Glomerular visceral epithelial cell (primary cell): ENCODE measurements around the gene SLC7A6OS.
"Not testable (repeated sequence)": the region's sequence is repeated elsewhere in the genome, so short reads cannot be mapped to it uniquely, and the experiment has no call there.

Experiments used
- DNase-seq: peaks from one replicate; pipeline ENCODE4 v3.0.0-alpha.2; 2016; ENCODE audit errors: extremely low spot score

Gene SLC7A6OS

DNA sequence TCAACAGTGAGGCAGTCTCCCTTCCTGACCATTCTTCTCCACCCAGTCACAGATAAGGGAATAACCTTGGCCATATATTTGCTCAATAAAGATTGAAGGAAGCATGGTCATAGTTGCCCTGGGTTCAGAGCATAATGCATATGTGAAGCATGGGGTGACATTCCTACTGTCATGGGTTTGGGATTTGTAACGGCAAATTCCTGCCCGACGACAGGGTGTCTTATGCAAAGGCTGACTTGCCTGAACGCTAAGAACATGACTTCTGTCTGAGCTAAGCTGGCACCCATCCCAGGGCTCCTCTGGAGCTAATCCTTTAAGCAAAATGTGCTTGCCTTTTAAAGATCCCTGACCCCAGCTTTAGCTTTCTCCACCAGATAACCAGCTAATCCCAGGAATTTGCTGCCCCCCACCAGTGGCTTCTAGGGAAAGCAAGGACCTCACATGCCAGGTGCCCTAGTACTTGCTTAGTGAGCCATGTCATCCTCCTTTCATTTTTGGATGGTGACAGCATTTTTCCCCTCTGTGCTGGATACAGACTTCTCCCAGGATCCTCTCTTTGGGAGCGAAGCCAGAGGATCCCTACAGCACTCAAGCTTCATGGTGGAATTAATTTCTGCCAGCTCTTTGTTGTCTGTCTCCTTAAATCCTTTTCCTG, 11.7 kb downstream of the SLC7A6OS start:
- peak; percentile 85 for DNase-seq

GRCh38 chr16:68298312-68298711, 12.4 kb downstream of the SLC7A6OS start:
- no peak for DNase-seq

DNA sequence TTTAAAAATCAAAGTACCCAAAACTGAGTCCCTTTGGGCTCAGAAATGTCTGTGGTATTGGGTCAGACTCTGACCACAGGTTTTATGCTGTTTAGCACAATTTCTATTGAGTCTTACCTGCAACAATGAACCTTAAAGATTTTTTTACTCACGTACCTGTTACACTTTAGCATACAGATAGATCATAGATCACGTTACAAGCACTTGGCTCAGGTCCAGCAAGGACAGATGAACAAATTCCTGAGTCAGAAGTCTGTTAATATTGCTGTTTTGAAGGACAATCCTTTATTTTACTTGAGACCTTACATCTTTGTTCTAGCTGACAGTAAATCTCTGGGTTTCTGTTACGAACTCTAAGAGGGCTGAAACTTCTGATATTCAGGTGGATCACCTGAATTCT, 12.8 kb downstream of the SLC7A6OS start:
- peak; percentile 35 for DNase-seq

- DNase-seq: no peak
These were observed 14.1 kb downstream of the SLC7A6OS start for GRCh38 chr16:68296693-68297092.

DNA sequence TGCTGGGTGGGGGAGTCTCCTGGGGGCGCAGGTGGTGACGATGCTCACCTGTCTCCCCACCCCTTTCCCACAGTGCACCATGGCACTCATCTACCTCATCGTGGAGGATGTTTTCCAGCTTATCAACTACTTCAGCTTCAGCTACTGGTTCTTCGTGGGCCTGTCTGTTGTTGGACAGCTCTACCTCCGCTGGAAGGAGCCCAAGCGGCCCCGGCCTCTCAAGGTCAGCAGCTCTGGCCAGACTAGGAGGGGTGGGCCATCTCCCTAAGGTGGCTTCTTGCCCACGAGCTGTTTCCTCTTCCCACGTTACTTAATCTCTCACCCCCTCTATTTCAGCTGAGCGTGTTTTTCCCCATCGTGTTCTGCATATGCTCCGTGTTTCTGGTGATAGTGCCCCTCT, 14.5 kb downstream of the SLC7A6OS start:
- no peak for DNase-seq

DNA sequence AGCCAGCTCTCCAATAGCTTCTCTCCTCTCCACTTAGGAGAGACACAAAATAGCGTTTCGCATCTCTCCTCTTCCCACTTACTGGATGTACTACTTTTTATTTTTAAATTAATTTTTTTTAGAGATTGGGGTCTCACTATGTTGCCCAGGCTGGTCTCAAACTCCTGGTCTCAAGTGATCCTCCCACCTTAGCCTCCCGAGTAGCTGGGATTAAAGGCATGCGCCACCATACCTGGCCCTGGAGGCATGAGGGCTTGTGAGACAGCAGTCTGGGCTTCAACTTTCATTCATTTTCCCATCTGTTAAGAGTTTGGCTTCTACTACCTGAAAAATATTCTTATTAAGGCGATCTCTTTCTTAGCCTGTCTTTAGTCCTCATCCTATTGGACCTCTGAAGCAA, 18.3 kb downstream of the SLC7A6OS start:
- no peak for DNase-seq

DNA sequence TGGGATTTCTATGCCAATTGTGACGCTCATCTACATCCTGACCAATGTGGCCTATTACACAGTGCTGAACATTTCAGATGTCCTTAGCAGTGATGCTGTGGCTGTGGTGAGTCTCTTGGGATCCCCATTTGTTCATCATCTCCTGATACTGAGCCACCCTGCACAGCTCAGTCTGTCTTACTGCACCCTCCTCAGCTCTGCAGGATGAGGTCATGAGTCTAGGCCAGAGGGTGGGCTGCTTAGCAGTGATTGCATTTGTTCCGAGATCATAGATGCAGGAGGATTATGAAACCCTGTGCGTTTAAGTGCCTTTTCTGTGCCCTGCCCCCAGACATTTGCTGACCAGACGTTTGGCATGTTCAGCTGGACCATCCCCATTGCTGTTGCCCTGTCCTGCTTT, 19.5 kb downstream of the SLC7A6OS start:
- DNase-seq: no peak

DNA sequence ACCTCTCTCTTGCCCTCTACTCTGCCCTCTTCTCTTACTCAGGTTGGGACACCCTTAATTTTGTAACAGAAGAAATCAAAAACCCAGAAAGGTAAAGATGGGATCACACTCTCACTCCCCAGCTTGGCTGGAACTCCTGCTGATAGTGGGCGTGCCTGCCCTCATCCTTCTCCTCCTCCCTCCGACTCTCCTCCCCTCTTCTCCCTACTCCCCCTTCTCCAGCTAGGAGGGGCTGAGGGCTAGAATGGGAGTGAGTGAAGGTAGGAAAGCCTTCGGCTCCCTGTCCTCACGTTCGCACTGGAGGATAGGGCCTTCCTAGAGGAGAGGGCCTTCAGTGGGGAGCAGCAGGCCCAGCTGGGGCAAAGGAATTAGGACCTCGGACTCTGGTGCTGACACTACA, 20.3 kb downstream of the SLC7A6OS start:
- no peak for DNase-seq

DNA sequence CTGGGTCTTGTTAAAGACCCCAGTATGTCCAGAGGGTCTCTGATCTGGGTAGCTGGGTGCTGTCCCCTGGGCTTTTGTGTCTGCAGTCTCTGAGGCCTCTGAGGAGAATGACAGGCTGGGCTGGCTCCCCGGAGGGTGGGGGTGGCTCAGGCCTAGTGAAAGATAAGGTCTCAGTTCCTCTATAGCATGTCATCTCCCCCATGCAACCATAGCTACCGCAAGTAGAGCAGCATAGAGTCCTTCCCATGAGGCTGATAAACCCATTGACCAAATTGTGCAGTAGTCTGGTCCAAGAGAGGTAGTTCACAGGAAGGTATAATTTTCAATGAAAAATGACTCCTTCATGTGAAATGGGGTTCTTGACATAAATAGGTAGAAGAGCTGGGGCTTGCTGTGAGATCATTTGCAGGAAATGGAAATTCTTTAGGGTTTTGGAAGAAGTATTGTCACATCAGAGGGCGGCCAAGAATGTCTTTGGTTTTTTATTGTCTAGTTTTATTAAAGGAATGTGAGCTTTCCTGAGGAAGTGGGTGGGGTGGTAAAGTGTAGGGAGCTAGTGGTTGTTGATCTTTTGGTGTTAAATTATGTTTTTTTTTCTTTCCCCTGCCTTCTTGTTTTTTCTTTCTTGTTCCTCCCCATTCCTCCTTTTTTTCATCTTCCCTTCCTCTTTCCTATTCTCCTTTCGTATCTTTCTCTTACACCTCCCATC, 21.0 kb downstream of the SLC7A6OS start:
- peak; percentile 14 for DNase-seq

DNA sequence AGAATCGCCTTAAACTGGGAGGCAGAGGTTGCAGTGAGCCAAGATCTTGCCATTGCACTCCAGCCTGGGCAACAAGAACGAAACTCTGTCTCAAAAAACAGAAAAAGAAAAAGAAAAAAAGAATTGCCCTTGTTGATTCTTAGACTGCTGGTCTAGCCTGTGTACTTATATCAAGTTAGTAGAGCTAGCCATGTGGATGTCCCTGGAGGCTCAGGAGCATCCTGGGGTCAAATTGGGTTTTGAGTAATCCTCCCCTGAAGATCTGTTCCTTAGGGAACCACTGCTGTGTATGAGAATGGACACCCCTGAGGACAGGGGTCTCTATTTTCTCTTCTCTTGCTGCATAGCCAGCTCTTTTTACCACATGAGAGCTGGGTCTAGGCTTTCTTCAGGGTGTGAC, 21.5 kb downstream of the SLC7A6OS start:
- DNase-seq: no peak

DNA sequence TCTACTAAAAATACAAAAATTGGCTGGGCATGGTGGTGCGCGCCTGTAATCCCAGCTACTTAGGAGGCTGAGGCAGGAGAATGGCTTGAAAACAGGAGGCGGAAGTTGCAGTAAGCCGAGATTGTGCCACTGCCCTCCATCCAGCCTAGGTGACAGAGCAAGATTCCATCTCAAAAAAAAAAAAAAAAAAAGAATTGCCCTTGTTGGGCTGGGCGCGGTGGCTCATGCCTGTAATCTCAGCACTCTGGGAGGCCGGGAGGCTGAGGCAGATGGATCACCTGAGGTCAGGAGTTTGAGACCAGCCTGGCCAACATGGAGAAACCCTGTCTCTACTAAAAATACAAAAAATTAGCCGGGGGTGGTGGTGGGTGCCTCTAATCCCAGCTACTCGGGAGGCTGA, 21.9 kb downstream of the SLC7A6OS start:
- not testable (repeated sequence) for DNase-seq

GRCh38 chr16:68288252-68288650, 22.5 kb downstream of the SLC7A6OS start:
- DNase-seq: no peak

DNA sequence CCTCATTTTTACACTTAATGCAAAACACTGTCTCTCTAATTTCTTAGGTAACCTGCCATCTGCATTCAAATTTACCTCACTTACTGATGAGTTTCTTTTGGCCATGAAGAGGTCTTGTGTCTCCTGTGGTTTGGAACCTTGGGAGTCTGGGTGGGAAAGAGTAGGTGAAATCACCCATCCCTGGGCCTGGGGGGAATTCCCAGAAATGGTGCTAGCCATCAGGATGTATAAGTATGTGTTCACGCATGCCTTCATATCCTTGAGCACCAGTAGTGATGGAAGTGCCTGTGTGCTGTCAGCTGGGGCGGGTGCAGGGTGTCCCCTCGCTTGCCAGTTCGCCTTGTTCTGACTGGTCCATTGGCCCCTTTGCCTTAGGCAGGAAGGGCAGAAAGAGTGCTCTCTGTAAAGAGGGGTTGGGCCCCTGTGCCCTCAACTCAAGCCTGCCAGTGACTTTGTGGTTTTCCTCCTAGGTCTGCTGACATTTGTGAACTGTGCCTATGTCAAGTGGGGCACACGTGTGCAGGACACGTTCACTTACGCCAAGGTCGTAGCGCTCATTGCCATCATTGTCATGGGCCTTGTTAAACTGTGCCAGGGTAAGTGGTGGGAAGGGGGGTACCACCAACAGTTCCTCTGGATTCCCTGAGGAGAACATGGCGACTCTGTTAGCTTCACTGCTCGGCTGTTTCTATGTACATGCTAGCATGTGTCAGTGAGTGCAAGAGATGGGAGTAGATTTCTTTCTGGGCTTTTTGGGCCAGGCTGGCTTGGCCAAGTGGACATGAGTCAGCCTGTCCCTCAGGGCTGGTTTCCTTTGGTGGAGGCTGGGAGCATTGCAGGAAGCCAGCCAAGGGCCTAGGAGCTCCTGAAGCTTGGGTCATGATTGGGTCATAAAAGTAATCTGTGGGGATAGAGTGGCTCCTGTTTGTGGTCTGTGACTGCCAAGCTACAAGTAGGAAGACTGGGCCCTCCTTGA, 23.2 kb downstream of the SLC7A6OS start:
- peak; percentile 74 for DNase-seq

GRCh38 chr16:68286153-68287074, 24.3 kb downstream of the SLC7A6OS start:
- DNase-seq: no peak

DNA sequence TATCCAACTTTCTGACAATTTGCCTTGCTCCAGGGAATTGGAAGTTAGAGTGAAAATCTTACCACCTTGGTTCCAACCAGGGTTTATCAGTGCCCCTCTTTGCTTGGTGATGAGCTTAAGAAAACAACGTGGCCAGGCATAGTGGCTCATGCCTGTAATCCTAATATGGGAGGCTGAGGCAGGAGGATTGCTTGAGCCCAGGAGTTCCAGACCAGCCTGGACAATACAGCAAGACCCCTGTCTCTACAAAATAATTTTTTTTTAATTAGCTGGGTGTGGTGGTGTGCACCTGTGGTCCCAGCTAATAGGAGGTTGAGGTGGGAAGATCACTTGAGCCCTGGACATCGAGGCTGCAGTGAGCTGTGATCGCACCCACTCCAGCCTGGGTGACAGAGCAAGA, 25.1 kb downstream of the SLC7A6OS start:
- DNase-seq: no peak

- DNase-seq: no peak
These were observed 25.9 kb downstream of the SLC7A6OS start for GRCh38 chr16:68284847-68285246.

DNA sequence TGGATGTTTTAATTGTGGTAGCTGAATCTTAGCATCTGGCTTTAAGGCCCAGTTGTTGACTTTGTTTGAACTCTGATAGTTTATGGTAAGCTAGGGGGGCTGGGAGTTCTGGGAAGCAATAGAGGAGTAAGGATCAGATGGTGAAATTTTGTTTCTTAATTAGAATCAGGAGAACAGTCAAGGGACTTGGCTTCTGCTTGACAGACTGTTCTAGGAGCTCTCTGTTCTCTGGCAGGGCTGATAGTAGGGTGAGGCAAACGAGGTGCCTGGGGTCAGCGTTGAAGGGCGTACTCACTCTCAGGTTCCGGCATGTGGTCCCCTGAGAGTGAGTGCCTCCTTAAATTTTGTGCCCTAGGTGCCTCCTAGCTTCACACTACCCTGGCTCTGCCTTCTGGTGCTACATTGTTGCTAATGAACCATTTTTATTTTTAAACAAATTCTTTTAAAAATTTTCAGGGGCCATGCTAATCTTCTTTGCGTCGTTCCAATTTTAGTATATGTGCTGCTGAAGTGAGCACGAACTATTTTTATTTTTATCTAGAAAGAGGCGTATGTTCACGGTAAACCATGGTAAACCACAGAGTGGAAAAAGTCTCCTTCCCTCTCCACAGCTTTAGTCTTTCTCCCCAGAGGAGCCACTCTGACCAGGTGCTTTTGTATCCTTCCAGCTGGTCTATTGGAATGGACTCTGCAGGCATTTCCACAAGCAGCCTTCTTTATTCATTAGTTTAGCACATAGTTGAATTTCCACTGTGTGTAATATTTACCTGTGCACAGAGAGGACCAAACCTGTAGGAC, 26.7 kb downstream of the SLC7A6OS start:
- no peak for DNase-seq

DNA sequence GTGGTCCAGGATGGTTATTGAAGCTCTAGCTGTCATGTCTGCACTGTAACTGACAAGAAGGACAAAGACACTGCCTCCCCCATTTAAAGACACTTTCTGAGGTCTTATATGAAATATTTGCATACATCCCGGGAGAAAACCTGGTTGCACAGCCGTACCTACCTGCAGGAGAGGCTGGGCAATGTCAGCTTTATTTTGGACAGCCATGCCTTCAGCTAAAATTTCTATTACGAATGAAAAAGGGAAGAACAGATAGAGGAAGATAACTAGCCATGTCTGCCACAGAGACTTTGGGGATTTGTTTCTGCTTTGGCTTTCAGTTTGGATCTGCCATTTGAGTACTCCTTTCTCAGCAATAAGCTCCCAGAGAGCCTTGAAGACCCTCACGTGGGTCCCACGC, 27.4 kb downstream of the SLC7A6OS start:
- no peak for DNase-seq

DNA sequence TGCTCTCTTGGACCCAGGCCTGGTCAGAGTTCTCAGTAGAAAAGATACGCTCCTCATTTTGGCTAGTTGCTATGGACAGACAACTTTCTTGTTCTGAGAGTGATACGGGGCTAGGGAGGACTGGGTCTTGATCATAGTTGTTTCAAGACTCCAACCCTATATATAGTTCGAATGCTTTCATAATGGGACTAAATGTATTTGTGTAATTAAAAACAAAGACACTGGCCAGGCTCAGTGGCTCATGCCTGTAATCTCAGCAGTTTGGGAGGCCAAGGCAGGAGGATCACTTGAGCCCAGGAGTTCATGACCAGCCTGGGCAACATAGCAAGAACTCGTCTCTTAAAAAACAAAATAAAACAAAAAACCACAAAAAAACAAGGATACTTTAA, 28.7 kb downstream of the SLC7A6OS start:
- no peak for DNase-seq

GRCh38 chr16:68281368-68282063, 29.2 kb downstream of the SLC7A6OS start:
- no peak for DNase-seq
